GM23338 (cell line): ENCODE measurements around the gene STRA8. TPM values are rescaled to one million over a fixed set of nuclear protein-coding genes. Genes with fewer than 3 reads are reported as not detected.

Experiments
- ATAC-seq: fragments of 200-7000 bp; cut with Tn5 transposase; 3 replicates; pipeline ENCODE4 v1.9.1; 2020
- DNase-seq: peaks from one replicate; pipeline ENCODE4 v3.0.0-alpha.2; 2015; ENCODE audit warnings: low spot score
- H2AFZ ChIP-seq: fragments of 200-600 bp; sonication (generic); 2 replicates; pipeline ENCODE4 v1.8.0; 2016; ENCODE audit warnings: antibody characterized with exemption, mild to moderate bottlenecking, moderate library complexity
- H3F3A ChIP-seq: fragments of 200-600 bp; sonication (generic); replicated peaks from 2 replicates; pipeline ENCODE4 v1.8.0; 2017; ENCODE audit warnings: antibody characterized with exemption, mixed run types, low read depth
- H3K27ac ChIP-seq: fragments of 200-600 bp; sonication (generic); 2 replicates; pipeline ENCODE4 v1.6.1; 2016; ENCODE audit warnings: low read depth
- H3K27me3 ChIP-seq: fragments of 200-600 bp; sonication (generic); 2 replicates; pipeline ENCODE4 v1.8.0; 2016; ENCODE audit warnings: mild to moderate bottlenecking, mixed run types, moderate library complexity; ENCODE audit not compliant: insufficient read depth
- H3K36me3 ChIP-seq: fragments of 200-600 bp; sonication (generic); 2 replicates; pipeline ENCODE4 v1.8.0; 2016; ENCODE audit warnings: mild to moderate bottlenecking; ENCODE audit not compliant: insufficient read depth
- H3K4me1 ChIP-seq: fragments of 200-600 bp; sonication (generic); 2 replicates; pipeline ENCODE4 v1.8.0; 2016; ENCODE audit warnings: mild to moderate bottlenecking, moderate library complexity; ENCODE audit not compliant: insufficient read depth
- H3K4me2 ChIP-seq: fragments of 200-600 bp; sonication (generic); 2 replicates; pipeline ENCODE4 v1.7.1; 2017; ENCODE audit warnings: mixed run types
- H3K4me3 ChIP-seq: fragments of 200-600 bp; sonication (generic); 2 replicates; pipeline ENCODE4 v1.6.1; 2016; ENCODE audit warnings: mixed run types
- H3K79me2 ChIP-seq: fragments of 200-600 bp; sonication (generic); replicated peaks from 2 replicates; pipeline ENCODE4 v1.8.0; 2017; ENCODE audit warnings: mild to moderate bottlenecking; ENCODE audit not compliant: insufficient read depth
- H3K9me2 ChIP-seq: fragments of 200-600 bp; sonication (generic); 2 replicates; pipeline ENCODE4 v1.8.0; 2017; ENCODE audit not compliant: insufficient read depth
- H4K20me1 ChIP-seq: fragments of 200-600 bp; sonication (generic); replicated peaks from 2 replicates; pipeline ENCODE4 v1.8.0; 2017; ENCODE audit warnings: mild to moderate bottlenecking; ENCODE audit not compliant: insufficient read depth
- H3K27ac Mint-ChIP-seq: 2 replicates; pipeline ENCODE4 v1.8.0; 2020; ENCODE audit warnings: inconsistent platforms, mild to moderate bottlenecking, moderate library complexity, mixed read lengths
- H3K27me3 Mint-ChIP-seq: 3 replicates; pipeline ENCODE4 v1.8.0; 2022; ENCODE audit warnings: low read depth, mild to moderate bottlenecking, moderate library complexity, mixed read lengths, inconsistent platforms; ENCODE audit not compliant: insufficient read depth, poor library complexity
- H3K36me3 Mint-ChIP-seq: 3 replicates; pipeline ENCODE4 v1.8.0; 2021; ENCODE audit warnings: low read depth, mild to moderate bottlenecking, inconsistent platforms, moderate library complexity, mixed read lengths
- H3K4me1 Mint-ChIP-seq: 3 replicates; pipeline ENCODE4 v1.8.0; 2020; ENCODE audit warnings: mild to moderate bottlenecking, inconsistent platforms, mixed read lengths
- H3K4me3 Mint-ChIP-seq: 3 replicates; pipeline ENCODE4 v1.8.0; 2021; ENCODE audit warnings: moderate library complexity, mild to moderate bottlenecking, inconsistent platforms, mixed read lengths
- H3K9me3 Mint-ChIP-seq: 3 replicates; pipeline ENCODE4 v1.8.0; 2020; ENCODE audit warnings: moderate library complexity, mild to moderate bottlenecking, inconsistent platforms, mixed read lengths
- CREB1 ChIP-seq: fragments of 250-450 bp; sonication (Bioruptor Pico); IDR thresholded peaks from 2 replicates; pipeline ENCODE4 v1.5.0; 2020; ENCODE audit warnings: low read depth, mild to moderate bottlenecking, moderate library complexity
- EZH2 ChIP-seq: fragments of 200-600 bp; sonication (generic); IDR thresholded peaks from one replicate; pipeline ENCODE4 v1.8.0; 2017; ENCODE audit warnings: antibody characterized with exemption, mild to moderate bottlenecking, low read depth; ENCODE audit not compliant: unreplicated experiment
- EZH2phosphoT487 ChIP-seq: fragments of 200-600 bp; sonication (generic); IDR thresholded peaks from one replicate; pipeline ENCODE4 v1.8.1; 2018; ENCODE audit warnings: antibody characterized with exemption; ENCODE audit not compliant: unreplicated experiment
- JUNB ChIP-seq: IDR thresholded peaks from one replicate; pipeline ENCODE4 v1.6.1; 2016; ENCODE audit warnings: antibody characterized with exemption; ENCODE audit not compliant: unreplicated experiment
- NANOG ChIP-seq: IDR thresholded peaks from 2 replicates; pipeline ENCODE4 v1.6.1; 2016; ENCODE audit warnings: antibody characterized with exemption, borderline replicate concordance
- POLR2AphosphoS5 ChIP-seq: IDR thresholded peaks from 2 replicates; pipeline ENCODE4 v1.6.1; 2016; ENCODE audit warnings: antibody characterized with exemption, low read depth
- STAT1 ChIP-seq: IDR thresholded peaks from one replicate; pipeline ENCODE4 v1.6.1; 2016; ENCODE audit warnings: antibody characterized with exemption; ENCODE audit not compliant: unreplicated experiment
- ZNF114 ChIP-seq: fragments of 250-450 bp; sonication (Bioruptor Pico); IDR thresholded peaks from 2 replicates; pipeline ENCODE4 v1.5.0; 2020; ENCODE audit warnings: mild to moderate bottlenecking, moderate library complexity
- ZNF331 ChIP-seq: fragments of 250-450 bp; sonication (Bioruptor Pico); IDR thresholded peaks from 2 replicates; pipeline ENCODE4 v1.5.0; 2020; ENCODE audit warnings: low read depth, mild to moderate bottlenecking, moderate library complexity
- polyA plus RNA-seq: library from polyadenylated mRNA; unstranded; fragments of >200 nt; fragmentation: Nextera tagmentation; extraction: Ambion mirVana; gene quantifications from 2 replicates; pipeline ENCODE4 v1.2.1, GENCODE V29; 2016
- total RNA-seq: library from RNA; depleted of rRNA; stranded (reverse); fragments of >200 nt; shearing (Covaris generic); gene quantifications from 2 replicates; pipeline ENCODE4 v1.2.3, GENCODE V29; 2014
- TF ChIP-seq, protein P1 (sequence below): IDR thresholded peaks from one replicate; pipeline ENCODE4 v1.6.1; 2018; ENCODE audit warnings: antibody characterized with exemption; ENCODE audit not compliant: unreplicated experiment
- TF ChIP-seq, protein P2 (sequence below): fragments of 250-450 bp; sonication (Bioruptor Pico); IDR thresholded peaks from 2 replicates; pipeline ENCODE4 v1.5.0; 2020; ENCODE audit warnings: mild to moderate bottlenecking, moderate library complexity
- TF ChIP-seq, protein P3 (sequence below), 2 experiments: fragments of 200-600 bp in 1 of 2; sonication (generic) in 1 of 2; conservative IDR thresholded peaks; 2 replicates each; pipeline versions ENCODE4 v1.5.1 to v1.6.1; 2016 to 2017; ENCODE audit warnings: antibody characterized with exemption in 2 of 2, low read depth in 2 of 2, mild to moderate bottlenecking in 2 of 2, moderate library complexity in 1 of 2
- TF ChIP-seq, protein P4 (sequence below): IDR thresholded peaks from 2 replicates; pipeline ENCODE4 v1.6.1; 2016; ENCODE audit warnings: antibody characterized with exemption

The STRA8 gene
- total and polyA plus RNA-seq, 2 experiments from 2014 or later: not detected

DNA sequence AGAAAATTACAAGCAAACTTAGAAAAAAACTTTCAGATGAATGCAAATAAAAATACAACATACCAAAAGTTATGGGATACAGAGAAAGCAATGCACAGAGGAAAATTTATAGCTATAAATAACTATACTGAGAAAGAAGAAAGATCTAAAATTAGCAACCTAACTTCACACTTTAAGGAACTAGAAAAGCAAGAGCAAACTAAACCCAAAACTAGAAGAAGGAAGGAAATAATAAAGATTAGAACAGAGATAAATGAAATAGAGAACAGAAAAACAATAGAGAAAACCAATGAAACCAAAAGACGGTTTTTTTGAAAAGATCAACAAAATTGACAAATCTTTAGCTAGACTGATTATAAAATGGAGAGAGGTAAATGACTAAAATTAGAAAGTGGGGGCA is 9.6 kb upstream of the STRA8 start:
- Histone ChIP-seq H4K20me1 (no peaks in the 10 kb centered on the region), H3K4me1 (peaks cover 19% of the 10 kb centered on the region; the same call in 1 of the 2 replicates), H3F3A (no peaks in the 10 kb centered on the region), H3K9me2 (0 out of 2 replicates have a peak, but pooled peaks cover 3% of the 10 kb centered on the region), H3K4me3 (no peak overlapping the region), H3K4me2 (no peak overlapping the region), H3K27ac (no peak overlapping the region), H2AFZ (no peak overlapping the region), H3K27me3 (no peaks in the 10 kb centered on the region), H3K79me2 (no peaks in the 10 kb centered on the region), H3K36me3 (0 out of 2 replicates have a peak, but pooled peaks cover 5% of the 10 kb centered on the region)
- Mint-ChIP-seq H3K27me3 (peaks cover 2% of the 10 kb centered on the region), H3K36me3 (peaks cover 4% of the 10 kb centered on the region; the same call in 2 of the 3 replicates), H3K4me1 (peaks cover 12% of the 10 kb centered on the region; the same call in 2 of the 3 replicates), H3K4me3 (no peak overlapping the region), H3K9me3 (peaks cover 11% of the 10 kb centered on the region), H3K27ac (no peak overlapping the region)
- no peak for DNase-seq
- ATAC-seq: no peak
- TF ChIP-seq, protein P1, sequence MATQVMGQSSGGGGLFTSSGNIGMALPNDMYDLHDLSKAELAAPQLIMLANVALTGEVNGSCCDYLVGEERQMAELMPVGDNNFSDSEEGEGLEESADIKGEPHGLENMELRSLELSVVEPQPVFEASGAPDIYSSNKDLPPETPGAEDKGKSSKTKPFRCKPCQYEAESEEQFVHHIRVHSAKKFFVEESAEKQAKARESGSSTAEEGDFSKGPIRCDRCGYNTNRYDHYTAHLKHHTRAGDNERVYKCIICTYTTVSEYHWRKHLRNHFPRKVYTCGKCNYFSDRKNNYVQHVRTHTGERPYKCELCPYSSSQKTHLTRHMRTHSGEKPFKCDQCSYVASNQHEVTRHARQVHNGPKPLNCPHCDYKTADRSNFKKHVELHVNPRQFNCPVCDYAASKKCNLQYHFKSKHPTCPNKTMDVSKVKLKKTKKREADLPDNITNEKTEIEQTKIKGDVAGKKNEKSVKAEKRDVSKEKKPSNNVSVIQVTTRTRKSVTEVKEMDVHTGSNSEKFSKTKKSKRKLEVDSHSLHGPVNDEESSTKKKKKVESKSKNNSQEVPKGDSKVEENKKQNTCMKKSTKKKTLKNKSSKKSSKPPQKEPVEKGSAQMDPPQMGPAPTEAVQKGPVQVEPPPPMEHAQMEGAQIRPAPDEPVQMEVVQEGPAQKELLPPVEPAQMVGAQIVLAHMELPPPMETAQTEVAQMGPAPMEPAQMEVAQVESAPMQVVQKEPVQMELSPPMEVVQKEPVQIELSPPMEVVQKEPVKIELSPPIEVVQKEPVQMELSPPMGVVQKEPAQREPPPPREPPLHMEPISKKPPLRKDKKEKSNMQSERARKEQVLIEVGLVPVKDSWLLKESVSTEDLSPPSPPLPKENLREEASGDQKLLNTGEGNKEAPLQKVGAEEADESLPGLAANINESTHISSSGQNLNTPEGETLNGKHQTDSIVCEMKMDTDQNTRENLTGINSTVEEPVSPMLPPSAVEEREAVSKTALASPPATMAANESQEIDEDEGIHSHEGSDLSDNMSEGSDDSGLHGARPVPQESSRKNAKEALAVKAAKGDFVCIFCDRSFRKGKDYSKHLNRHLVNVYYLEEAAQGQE: no peak
- no peak for TF ChIP-seq ZNF331 (CRISPR knock-in tag)
- TF ChIP-seq, protein P2, sequence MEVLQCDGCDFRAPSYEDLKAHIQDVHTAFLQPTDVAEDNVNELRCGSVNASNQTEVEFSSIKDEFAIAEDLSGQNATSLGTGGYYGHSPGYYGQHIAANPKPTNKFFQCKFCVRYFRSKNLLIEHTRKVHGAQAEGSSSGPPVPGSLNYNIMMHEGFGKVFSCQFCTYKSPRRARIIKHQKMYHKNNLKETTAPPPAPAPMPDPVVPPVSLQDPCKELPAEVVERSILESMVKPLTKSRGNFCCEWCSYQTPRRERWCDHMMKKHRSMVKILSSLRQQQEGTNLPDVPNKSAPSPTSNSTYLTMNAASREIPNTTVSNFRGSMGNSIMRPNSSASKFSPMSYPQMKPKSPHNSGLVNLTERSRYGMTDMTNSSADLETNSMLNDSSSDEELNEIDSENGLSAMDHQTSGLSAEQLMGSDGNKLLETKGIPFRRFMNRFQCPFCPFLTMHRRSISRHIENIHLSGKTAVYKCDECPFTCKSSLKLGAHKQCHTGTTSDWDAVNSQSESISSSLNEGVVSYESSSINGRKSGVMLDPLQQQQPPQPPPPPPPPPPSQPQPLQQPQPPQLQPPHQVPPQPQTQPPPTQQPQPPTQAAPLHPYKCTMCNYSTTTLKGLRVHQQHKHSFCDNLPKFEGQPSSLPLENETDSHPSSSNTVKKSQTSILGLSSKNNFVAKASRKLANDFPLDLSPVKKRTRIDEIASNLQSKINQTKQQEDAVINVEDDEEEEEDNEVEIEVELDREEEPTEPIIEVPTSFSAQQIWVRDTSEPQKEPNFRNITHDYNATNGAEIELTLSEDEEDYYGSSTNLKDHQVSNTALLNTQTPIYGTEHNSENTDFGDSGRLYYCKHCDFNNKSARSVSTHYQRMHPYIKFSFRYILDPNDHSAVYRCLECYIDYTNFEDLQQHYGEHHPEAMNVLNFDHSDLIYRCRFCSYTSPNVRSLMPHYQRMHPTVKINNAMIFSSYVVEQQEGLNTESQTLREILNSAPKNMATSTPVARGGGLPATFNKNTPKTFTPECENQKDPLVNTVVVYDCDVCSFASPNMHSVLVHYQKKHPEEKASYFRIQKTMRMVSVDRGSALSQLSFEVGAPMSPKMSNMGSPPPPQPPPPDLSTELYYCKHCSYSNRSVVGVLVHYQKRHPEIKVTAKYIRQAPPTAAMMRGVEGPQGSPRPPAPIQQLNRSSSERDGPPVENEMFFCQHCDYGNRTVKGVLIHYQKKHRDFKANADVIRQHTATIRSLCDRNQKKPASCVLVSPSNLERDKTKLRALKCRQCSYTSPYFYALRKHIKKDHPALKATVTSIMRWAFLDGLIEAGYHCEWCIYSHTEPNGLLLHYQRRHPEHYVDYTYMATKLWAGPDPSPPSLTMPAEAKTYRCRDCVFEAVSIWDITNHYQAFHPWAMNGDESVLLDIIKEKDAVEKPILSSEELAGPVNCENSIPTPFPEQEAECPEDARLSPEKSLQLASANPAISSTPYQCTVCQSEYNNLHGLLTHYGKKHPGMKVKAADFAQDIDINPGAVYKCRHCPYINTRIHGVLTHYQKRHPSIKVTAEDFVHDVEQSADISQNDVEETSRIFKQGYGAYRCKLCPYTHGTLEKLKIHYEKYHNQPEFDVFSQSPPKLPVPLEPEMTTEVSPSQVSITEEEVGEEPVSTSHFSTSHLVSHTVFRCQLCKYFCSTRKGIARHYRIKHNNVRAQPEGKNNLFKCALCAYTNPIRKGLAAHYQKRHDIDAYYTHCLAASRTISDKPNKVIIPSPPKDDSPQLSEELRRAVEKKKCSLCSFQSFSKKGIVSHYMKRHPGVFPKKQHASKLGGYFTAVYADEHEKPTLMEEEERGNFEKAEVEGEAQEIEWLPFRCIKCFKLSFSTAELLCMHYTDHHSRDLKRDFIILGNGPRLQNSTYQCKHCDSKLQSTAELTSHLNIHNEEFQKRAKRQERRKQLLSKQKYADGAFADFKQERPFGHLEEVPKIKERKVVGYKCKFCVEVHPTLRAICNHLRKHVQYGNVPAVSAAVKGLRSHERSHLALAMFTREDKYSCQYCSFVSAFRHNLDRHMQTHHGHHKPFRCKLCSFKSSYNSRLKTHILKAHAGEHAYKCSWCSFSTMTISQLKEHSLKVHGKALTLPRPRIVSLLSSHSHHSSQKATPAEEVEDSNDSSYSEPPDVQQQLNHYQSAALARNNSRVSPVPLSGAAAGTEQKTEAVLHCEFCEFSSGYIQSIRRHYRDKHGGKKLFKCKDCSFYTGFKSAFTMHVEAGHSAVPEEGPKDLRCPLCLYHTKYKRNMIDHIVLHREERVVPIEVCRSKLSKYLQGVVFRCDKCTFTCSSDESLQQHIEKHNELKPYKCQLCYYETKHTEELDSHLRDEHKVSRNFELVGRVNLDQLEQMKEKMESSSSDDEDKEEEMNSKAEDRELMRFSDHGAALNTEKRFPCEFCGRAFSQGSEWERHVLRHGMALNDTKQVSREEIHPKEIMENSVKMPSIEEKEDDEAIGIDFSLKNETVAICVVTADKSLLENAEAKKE: no peak
- TF ChIP-seq, protein P3, sequence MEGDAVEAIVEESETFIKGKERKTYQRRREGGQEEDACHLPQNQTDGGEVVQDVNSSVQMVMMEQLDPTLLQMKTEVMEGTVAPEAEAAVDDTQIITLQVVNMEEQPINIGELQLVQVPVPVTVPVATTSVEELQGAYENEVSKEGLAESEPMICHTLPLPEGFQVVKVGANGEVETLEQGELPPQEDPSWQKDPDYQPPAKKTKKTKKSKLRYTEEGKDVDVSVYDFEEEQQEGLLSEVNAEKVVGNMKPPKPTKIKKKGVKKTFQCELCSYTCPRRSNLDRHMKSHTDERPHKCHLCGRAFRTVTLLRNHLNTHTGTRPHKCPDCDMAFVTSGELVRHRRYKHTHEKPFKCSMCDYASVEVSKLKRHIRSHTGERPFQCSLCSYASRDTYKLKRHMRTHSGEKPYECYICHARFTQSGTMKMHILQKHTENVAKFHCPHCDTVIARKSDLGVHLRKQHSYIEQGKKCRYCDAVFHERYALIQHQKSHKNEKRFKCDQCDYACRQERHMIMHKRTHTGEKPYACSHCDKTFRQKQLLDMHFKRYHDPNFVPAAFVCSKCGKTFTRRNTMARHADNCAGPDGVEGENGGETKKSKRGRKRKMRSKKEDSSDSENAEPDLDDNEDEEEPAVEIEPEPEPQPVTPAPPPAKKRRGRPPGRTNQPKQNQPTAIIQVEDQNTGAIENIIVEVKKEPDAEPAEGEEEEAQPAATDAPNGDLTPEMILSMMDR (conservative IDR thresholded peaks at IDR 0.05; ENCODE audit: low read depth in 2 of 2): no peak
- no peak for TF ChIP-seq STAT1
- TF ChIP-seq CREB1 (CRISPR knock-in tag): no peak
- no peak for TF ChIP-seq ZNF114 (CRISPR knock-in tag)
- TF ChIP-seq JUNB: no peak
- no peak for TF ChIP-seq NANOG
- TF ChIP-seq POLR2AphosphoS5: no peak
- no peak for TF ChIP-seq EZH2
- TF ChIP-seq, protein P4, sequence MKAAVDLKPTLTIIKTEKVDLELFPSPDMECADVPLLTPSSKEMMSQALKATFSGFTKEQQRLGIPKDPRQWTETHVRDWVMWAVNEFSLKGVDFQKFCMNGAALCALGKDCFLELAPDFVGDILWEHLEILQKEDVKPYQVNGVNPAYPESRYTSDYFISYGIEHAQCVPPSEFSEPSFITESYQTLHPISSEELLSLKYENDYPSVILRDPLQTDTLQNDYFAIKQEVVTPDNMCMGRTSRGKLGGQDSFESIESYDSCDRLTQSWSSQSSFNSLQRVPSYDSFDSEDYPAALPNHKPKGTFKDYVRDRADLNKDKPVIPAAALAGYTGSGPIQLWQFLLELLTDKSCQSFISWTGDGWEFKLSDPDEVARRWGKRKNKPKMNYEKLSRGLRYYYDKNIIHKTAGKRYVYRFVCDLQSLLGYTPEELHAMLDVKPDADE: no peak
- no peak for TF ChIP-seq EZH2phosphoT487
